Myocyte (in vitro differentiated cells): ENCODE data around the gene MACROD2. TPM values are rescaled to one million over a fixed set of nuclear protein-coding genes. Genes with fewer than 3 reads are reported as not detected.

ENCODE experiments used
- total RNA-seq: library from RNA; depleted of rRNA; stranded (reverse); fragments of >200 nt; gene quantifications from 2 replicates; pipeline ENCODE4 v1.2.3, GENCODE V29; 2014

Gene MACROD2
- total RNA-seq, 1 donor from 2014 or later, result 5.3 TPM

Other genes starting within 250 kb of the MACROD2 start
- 19.8 and 21.4 TPM in 2 replicates for gene ESF1, start 210.6 kb upstream of the MACROD2 start, total RNA-seq
- 22.5 and 24.2 TPM in 2 replicates for gene NDUFAF5, start 210.5 kb upstream of the MACROD2 start, total RNA-seq
- not detected in 2 replicates for gene SEL1L2, start 4.9 kb upstream of the MACROD2 start, total RNA-seq